Uterus (tissue), 4 donors: Measurements from ENCODE around the gene MYO1D. TPM values are rescaled to one million over a fixed set of nuclear protein-coding genes. Genes with fewer than 3 reads are reported as not detected.

Source experiments
- DNase-seq, 2 donors: peaks; one replicate each; pipeline ENCODE4 v3.0.0-alpha.2; 2019 to 2020
- H3K27ac ChIP-seq, 2 donors: fragments of 200-600 bp; sonication (generic); 1 replicate in 1 of 2; 2 replicates in 1 of 2; pipeline ENCODE4 v1.5.1; 2016 to 2018
- H3K27me3 ChIP-seq, 2 donors: fragments of 200-600 bp; sonication (generic); one replicate each; pipeline ENCODE4 v1.5.1; 2018 to 2019; ENCODE audit warnings: control low read depth in 1 of 2
- H3K36me3 ChIP-seq, 2 donors: fragments of 200-600 bp; sonication (generic); one replicate each; pipeline ENCODE4 v1.5.1; 2019; ENCODE audit warnings: control low read depth in 1 of 2
- H3K4me1 ChIP-seq, 2 donors: fragments of 200-600 bp; sonication (generic); one replicate each; pipeline ENCODE4 v1.5.1; 2018 to 2019; ENCODE audit warnings: control low read depth in 1 of 2
- H3K4me3 ChIP-seq, 2 donors: fragments of 200-600 bp; sonication (generic); 1 replicate in 1 of 2; 2 replicates in 1 of 2; pipeline ENCODE4 v1.5.1; 2018 to 2019; ENCODE audit warnings: mild to moderate bottlenecking in 1 of 2
- H3K9me3 ChIP-seq, 2 donors: fragments of 200-600 bp; sonication (generic); one replicate each; pipeline ENCODE4 v1.5.1; 2019; ENCODE audit warnings: control low read depth in 1 of 2
- POLR2A ChIP-seq, 2 donors: fragments of 450-650 bp; IDR thresholded peaks; one replicate each; pipeline ENCODE4 v1.6.1; 2016; ENCODE audit warnings: antibody characterized with exemption in 2 of 2, mild to moderate bottlenecking in 1 of 2, moderate library complexity in 1 of 2
- intact Hi-C: fragments of 100-400 bp; cut with DNase I; formaldehyde crosslinking; loops from one replicate; pipeline ENCODE4 v1.15.1; 2023; ENCODE audit warnings: low total_unique reads
- total RNA-seq, 4 donors: library from RNA; depleted of rRNA in 3 of 4; stranded (reverse); fragments of >200 nt in 3 of 4; gene quantifications; one replicate each; pipeline versions ENCODE4 v1.1.0 to v1.2.4, GENCODE V29; 2014 to 2023
- TF ChIP-seq, protein P1 (sequence below), 4 experiments: fragments of 200-600 bp in 2 of 4; fragments of 450-650 bp in 2 of 4; sonication (generic) in 2 of 4; IDR thresholded peaks; one replicate each; pipeline ENCODE4 v1.5.1; 2016 to 2019; ENCODE audit warnings: antibody characterized with exemption in 4 of 4, mild to moderate bottlenecking in 2 of 4, moderate library complexity in 1 of 4
- donor health status: DM: yes; HTN: yes; CAD: no.

MYO1D gene
- total RNA-seq, 4 donors from 2014 or later: 20.4 to 55.2 (median 30.6) TPM

- Histone ChIP-seq H3K4me1 (no peaks in the 10 kb centered on the region), H3K27ac (no peak overlapping the region), H3K4me3 (no peak overlapping the region), H3K27me3 (no peaks in the 10 kb centered on the region), H3K9me3 (no peaks in the 10 kb centered on the region), H3K36me3 (no peaks in the 10 kb centered on the region)
- DNase-seq: no peak
- intact Hi-C loops: no loop called here
- TF ChIP-seq, protein P1, sequence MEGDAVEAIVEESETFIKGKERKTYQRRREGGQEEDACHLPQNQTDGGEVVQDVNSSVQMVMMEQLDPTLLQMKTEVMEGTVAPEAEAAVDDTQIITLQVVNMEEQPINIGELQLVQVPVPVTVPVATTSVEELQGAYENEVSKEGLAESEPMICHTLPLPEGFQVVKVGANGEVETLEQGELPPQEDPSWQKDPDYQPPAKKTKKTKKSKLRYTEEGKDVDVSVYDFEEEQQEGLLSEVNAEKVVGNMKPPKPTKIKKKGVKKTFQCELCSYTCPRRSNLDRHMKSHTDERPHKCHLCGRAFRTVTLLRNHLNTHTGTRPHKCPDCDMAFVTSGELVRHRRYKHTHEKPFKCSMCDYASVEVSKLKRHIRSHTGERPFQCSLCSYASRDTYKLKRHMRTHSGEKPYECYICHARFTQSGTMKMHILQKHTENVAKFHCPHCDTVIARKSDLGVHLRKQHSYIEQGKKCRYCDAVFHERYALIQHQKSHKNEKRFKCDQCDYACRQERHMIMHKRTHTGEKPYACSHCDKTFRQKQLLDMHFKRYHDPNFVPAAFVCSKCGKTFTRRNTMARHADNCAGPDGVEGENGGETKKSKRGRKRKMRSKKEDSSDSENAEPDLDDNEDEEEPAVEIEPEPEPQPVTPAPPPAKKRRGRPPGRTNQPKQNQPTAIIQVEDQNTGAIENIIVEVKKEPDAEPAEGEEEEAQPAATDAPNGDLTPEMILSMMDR (IDR thresholded peaks at IDR 0.05): no peak
- TF ChIP-seq POLR2A (IDR thresholded peaks at IDR 0.05): no peak
Observed at GRCh38 chr17:32904891-32905290, 28.0 kb upstream of the MYO1D start.

GRCh38 chr17:32903774-32904673 lies 27.1 kb upstream of the MYO1D start:
- no peak for TF ChIP-seq POLR2A (IDR thresholded peaks at IDR 0.05)
- TF ChIP-seq, protein P1 (IDR thresholded peaks at IDR 0.05): no peak
- no peak for DNase-seq
- H3K36me3 ChIP-seq: no peaks in the 10 kb centered on the region
- H3K4me3 ChIP-seq: no peak overlapping the region
- no peaks in the 10 kb centered on the region for H3K4me1 ChIP-seq
- no peak overlapping the region for H3K27ac ChIP-seq
- no peaks in the 10 kb centered on the region for H3K9me3 ChIP-seq
- intact Hi-C loops: no loop called here
- no peaks in the 10 kb centered on the region for H3K27me3 ChIP-seq

DNA sequence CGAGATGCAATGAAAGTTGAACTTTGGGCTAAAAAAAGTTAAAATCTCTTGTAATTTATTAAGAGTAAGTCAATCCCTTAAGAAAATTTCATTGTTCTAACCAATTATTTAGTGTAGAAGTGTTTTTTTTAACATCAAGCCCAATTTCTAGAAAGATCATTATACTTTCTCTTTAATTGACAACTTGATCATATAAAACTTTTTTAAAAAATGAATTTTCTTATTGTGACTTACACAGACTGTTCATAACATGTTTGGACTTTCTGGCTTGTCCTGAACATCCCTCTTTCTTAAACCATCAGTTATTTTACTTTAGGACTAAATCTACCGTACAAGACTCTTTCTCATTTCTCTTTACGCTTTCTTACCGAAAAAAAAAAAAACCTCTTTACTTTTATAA lies 24.8 kb upstream of the MYO1D start:
- intact Hi-C loops: no loop called here
- no peak overlapping the region for H3K27ac ChIP-seq
- no peaks in the 10 kb centered on the region for H3K36me3 ChIP-seq
- no peak for TF ChIP-seq POLR2A (IDR thresholded peaks at IDR 0.05)
- TF ChIP-seq, protein P1 (IDR thresholded peaks at IDR 0.05): no peak
- no peaks in the 10 kb centered on the region for H3K4me1 ChIP-seq
- no peak for DNase-seq
- no peaks in the 10 kb centered on the region for H3K9me3 ChIP-seq
- no peak overlapping the region for H3K4me3 ChIP-seq
- H3K27me3 ChIP-seq: no peaks in the 10 kb centered on the region

DNA sequence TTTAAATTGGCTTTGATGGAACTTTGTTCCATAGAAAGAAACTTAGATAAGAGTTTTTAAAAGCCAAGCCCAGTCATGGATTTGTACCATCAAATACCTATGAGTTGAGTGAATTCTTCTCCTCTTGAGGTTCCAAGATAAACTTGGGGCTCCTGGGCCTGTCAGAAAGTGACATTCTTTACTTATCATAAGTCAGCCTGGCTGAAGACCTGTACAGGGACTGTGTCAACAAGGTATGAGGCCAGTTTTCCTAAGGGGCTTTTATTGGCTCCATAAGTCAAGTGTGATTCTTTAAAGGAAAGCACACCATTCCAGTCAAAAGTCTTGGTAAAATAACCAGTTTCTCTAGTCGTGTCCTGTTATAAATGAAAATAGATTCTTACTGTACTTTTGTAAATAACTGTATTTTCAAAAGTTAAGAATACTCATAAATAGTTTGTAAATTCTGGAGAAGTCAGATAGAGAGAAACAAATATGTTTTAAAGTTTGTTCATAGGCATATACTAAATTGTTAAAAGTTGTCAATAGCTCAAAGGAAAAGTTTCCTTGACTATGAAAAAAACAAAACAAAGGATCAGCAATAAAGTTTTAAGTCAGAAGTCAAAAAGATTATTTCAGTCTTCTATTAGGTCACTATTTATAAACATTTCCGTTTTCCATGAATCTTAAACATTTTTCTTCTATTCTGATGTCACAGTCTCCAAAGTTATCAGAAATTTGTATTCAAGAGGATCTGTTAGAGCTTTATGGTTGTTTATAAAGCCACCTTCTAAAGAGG lies 22.5 kb upstream of the MYO1D start:
- Histone ChIP-seq H3K27ac (no peak overlapping the region), H3K9me3 (no peaks in the 10 kb centered on the region), H3K36me3 (no peaks in the 10 kb centered on the region), H3K4me3 (no peak overlapping the region), H3K27me3 (no peaks in the 10 kb centered on the region), H3K4me1 (no peaks in the 10 kb centered on the region)
- DNase-seq: no peak
- intact Hi-C loops: no loop called here
- TF ChIP-seq, protein P1 (IDR thresholded peaks at IDR 0.05): no peak
- no peak for TF ChIP-seq POLR2A (IDR thresholded peaks at IDR 0.05)
